ENCODE results near the gene NIPSNAP2. TPM values are rescaled to one million over a fixed set of nuclear protein-coding genes. Genes with fewer than 3 reads are reported as not detected.
"Not testable (repeated sequence)": the region's sequence is repeated elsewhere in the genome, so short reads cannot be mapped to it uniquely, and the experiment has no call there.

NIPSNAP2 gene
- total RNA-seq, 4 donors from 2014 or later, result 51.8 to 80.6 (median 69.9) TPM

- no peaks in the 10 kb centered on the region for H3K4me1 ChIP-seq
- TF ChIP-seq POLR2A (IDR thresholded peaks at IDR 0.05) (no peak), CTCF (IDR thresholded peaks at IDR 0.05) (peak in 2 of 4 experiments; percentile 20 to 49)
- H3K27me3 ChIP-seq, result no peaks in the 10 kb centered on the region
- H3K4me3 ChIP-seq, result peak overlapping the region; percentile 52 to 65
- H3K36me3 ChIP-seq, result no peaks in the 10 kb centered on the region
- H3K27ac ChIP-seq, result peak overlapping the region; percentile 30 to 58
- peak; percentile 31 to 39 for DNase-seq
- intact Hi-C loops (cut with DNase I; ENCODE audit: low total_unique reads), result no loop called here
- no peaks in the 10 kb centered on the region for H3K9me3 ChIP-seq
These were observed 69.5 kb downstream of the NIPSNAP2 start for GRCh38 chr7:56033671-56034432.

GRCh38 chr7:56040730-56041129, 76.3 kb downstream of the NIPSNAP2 start:
- TF ChIP-seq POLR2A (IDR thresholded peaks at IDR 0.05), result no peak
- no peak for TF ChIP-seq CTCF (IDR thresholded peaks at IDR 0.05)

GRCh38 chr7:56045758-56046157, 81.4 kb downstream of the NIPSNAP2 start:
- H3K27ac ChIP-seq, result peak overlapping the region; percentile 64 to 81
- H3K27me3 ChIP-seq; intact Hi-C loops (cut with DNase I; ENCODE audit: low total_unique reads); H3K4me1 ChIP-seq; H3K4me3 ChIP-seq; H3K9me3 ChIP-seq; H3K36me3 ChIP-seq; DNase-seq: not testable (repeated sequence)

More at GRCh38 chr7:56040730-56041129, 76.3 kb downstream of the NIPSNAP2 start:
- H3K4me1 ChIP-seq, result no peaks in the 10 kb centered on the region
- no peak overlapping the region for H3K4me3 ChIP-seq
- H3K9me3 ChIP-seq, result no peaks in the 10 kb centered on the region
- H3K27ac ChIP-seq, result no peak overlapping the region
- intact Hi-C loops (cut with DNase I; ENCODE audit: low total_unique reads), result no loop called here
- DNase-seq, result no peak
- no peaks in the 10 kb centered on the region for H3K36me3 ChIP-seq
- no peaks in the 10 kb centered on the region for H3K27me3 ChIP-seq

- no peak for TF ChIP-seq CTCF (IDR thresholded peaks at IDR 0.05)
- peak overlapping the region; percentile 64 to 81 for H3K27ac ChIP-seq
- DNase-seq, result no peak
- no peaks in the 10 kb centered on the region for H3K4me1 ChIP-seq
- no peaks in the 10 kb centered on the region for H3K36me3 ChIP-seq
- H3K9me3 ChIP-seq, result no peaks in the 10 kb centered on the region
- no peak overlapping the region for H3K4me3 ChIP-seq
- intact Hi-C loops (cut with DNase I; ENCODE audit: low total_unique reads), result no loop called here
- H3K27me3 ChIP-seq, result no peaks in the 10 kb centered on the region
These were observed 82.5 kb downstream of the NIPSNAP2 start for GRCh38 chr7:56046721-56047445.

GRCh38 chr7:56047446-56048116, 83.2 kb downstream of the NIPSNAP2 start:
- H3K4me3 ChIP-seq; DNase-seq; H3K4me1 ChIP-seq; intact Hi-C loops (cut with DNase I; ENCODE audit: low total_unique reads); H3K27me3 ChIP-seq; H3K9me3 ChIP-seq; H3K36me3 ChIP-seq: not testable (repeated sequence)
- peak overlapping the region; percentile 64 to 81 for H3K27ac ChIP-seq

- no peaks in the 10 kb centered on the region for H3K4me1 ChIP-seq
These were observed 83.9 kb downstream of the NIPSNAP2 start for GRCh38 chr7:56048245-56048644.

GRCh38 chr7:56048763-56049162, 84.4 kb downstream of the NIPSNAP2 start:
- H3K27me3 ChIP-seq; intact Hi-C loops (cut with DNase I; ENCODE audit: low total_unique reads); DNase-seq; H3K9me3 ChIP-seq; H3K36me3 ChIP-seq; H3K4me3 ChIP-seq; H3K4me1 ChIP-seq: not testable (repeated sequence)
- H3K27ac ChIP-seq, result peak overlapping the region in 1 of 2 donors; percentile 81

More at GRCh38 chr7:56048245-56048644, 83.9 kb downstream of the NIPSNAP2 start:
- intact Hi-C loops (cut with DNase I; ENCODE audit: low total_unique reads), result no loop called here
- TF ChIP-seq POLR2A (IDR thresholded peaks at IDR 0.05), result no peak
- TF ChIP-seq CTCF (IDR thresholded peaks at IDR 0.05), result no peak
- Histone ChIP-seq H3K9me3 (no peaks in the 10 kb centered on the region), H3K27me3 (no peaks in the 10 kb centered on the region), H3K36me3 (no peaks in the 10 kb centered on the region), H3K4me3 (no peak overlapping the region), H3K27ac (peak overlapping the region; percentile 64 to 81)
- no peak for DNase-seq
